ENCODE data around the gene NINL. TPM values are rescaled to one million over a fixed set of nuclear protein-coding genes. Genes with fewer than 3 reads are reported as not detected.
"Not testable (repeated sequence)": the region's sequence is repeated elsewhere in the genome, so short reads cannot be mapped to it uniquely, and the experiment has no call there.

Gene NINL
- total RNA-seq, 1 donor from 2014 or later: 15.7 TPM

- DNase-seq: peak; percentile 32
Observed at GRCh38 chr20:25532971-25533391, 52.4 kb downstream of the NINL start.

GRCh38 chr20:25532015-25532751, 53.1 kb downstream of the NINL start:
- DNase-seq: no peak

GRCh38 chr20:25529295-25529951, 55.9 kb downstream of the NINL start:
- no peak for DNase-seq

- DNase-seq: no peak
Observed at GRCh38 chr20:25527949-25528348, 57.4 kb downstream of the NINL start.

- DNase-seq: no peak
Observed at GRCh38 chr20:25526446-25526845, 58.9 kb downstream of the NINL start.

- no peak for DNase-seq
Observed at GRCh38 chr20:25525867-25526266, 59.5 kb downstream of the NINL start.

- DNase-seq: no peak
Observed at GRCh38 chr20:25525295-25525694, 60.0 kb downstream of the NINL start.

- DNase-seq: no peak
Observed at GRCh38 chr20:25521382-25521781, 63.9 kb downstream of the NINL start.

- DNase-seq: no peak
Observed at GRCh38 chr20:25517124-25517523, 68.2 kb downstream of the NINL start.

GRCh38 chr20:25514747-25515340, 70.5 kb downstream of the NINL start:
- no peak for DNase-seq

GRCh38 chr20:25514195-25514594, 71.1 kb downstream of the NINL start:
- DNase-seq: no peak

- DNase-seq: no peak
Observed at GRCh38 chr20:25512709-25513108, 72.6 kb downstream of the NINL start.

GRCh38 chr20:25511183-25511582, 74.1 kb downstream of the NINL start:
- DNase-seq: no peak

GRCh38 chr20:25510721-25511120, 74.6 kb downstream of the NINL start:
- DNase-seq: no peak

GRCh38 chr20:25510202-25510601, 75.1 kb downstream of the NINL start:
- DNase-seq: no peak

GRCh38 chr20:25509084-25509483, 76.2 kb downstream of the NINL start:
- DNase-seq: no peak

- DNase-seq: no peak
Observed at GRCh38 chr20:25508083-25508770, 77.1 kb downstream of the NINL start.

GRCh38 chr20:25507385-25508082, 77.8 kb downstream of the NINL start:
- no peak for DNase-seq

- DNase-seq: no peak
Observed at GRCh38 chr20:25504366-25505135, 80.8 kb downstream of the NINL start.

GRCh38 chr20:25503936-25504335, 81.4 kb downstream of the NINL start:
- DNase-seq: no peak

GRCh38 chr20:25503051-25503639, 82.2 kb downstream of the NINL start:
- DNase-seq: not testable (repeated sequence)
